Adipose tissue (tissue), 3 donors: ENCODE results near the gene ASB11. TPM values are rescaled to one million over a fixed set of nuclear protein-coding genes. Genes with fewer than 3 reads are reported as not detected.

Source experiments
- H3K27ac ChIP-seq: one replicate; pipeline ENCODE4 v1.5.1; 2013; ENCODE audit warnings: low read depth, low read length
- WGBS, 3 donors: extraction: QIAGEN DNeasy Blood & Tissue Kit; methylation state at CpG; one replicate each; pipeline ENCODE4 v1.1.7; 2013; 5-methylcytosine and 5-hydroxymethylcytosine counted together
- polyA plus RNA-seq, 3 donors: library from polyadenylated mRNA; stranded (reverse); fragments of 200-250 nt; gene quantifications; one replicate each; pipeline ENCODE4 v1.2.3, GENCODE V29; 2013
- donor health status: healthy with polysubstance abuse.
- donor health status: Bipolar disorder and iron deficiency.
- donor health status: healthy.

Gene ASB11
- polyA plus RNA-seq, 3 donors, result 0.05 to 0.28 TPM; not detected in 1

GRCh38 chrX:15244421-15244820 lies 71.0 kb downstream of the ASB11 start:
- H3K27ac ChIP-seq, result no peak overlapping the region
- WGBS, 3 donors, result 70 to 87% (median 83%) methylated on average over 5 of the region's 5 CpGs

- WGBS, 3 donors, result 14 to 25% (median 21%) methylated on average over 5 of the region's 5 CpGs
- no peak overlapping the region for H3K27ac ChIP-seq
Observed at GRCh38 chrX:15242899-15243555, 72.4 kb downstream of the ASB11 start.

GRCh38 chrX:15241301-15241700 lies 74.1 kb downstream of the ASB11 start:
- no peak overlapping the region for H3K27ac ChIP-seq
- WGBS, 3 donors, result 28 to 66% (median 48%) methylated on average over 3 of the region's 3 CpGs

GRCh38 chrX:15240414-15240813 lies 75.0 kb downstream of the ASB11 start:
- H3K27ac ChIP-seq, result no peak overlapping the region
- 85 to 95% (median 94%) methylated on average over 5 of the region's 5 CpGs for WGBS, 3 donors

GRCh38 chrX:15236146-15236545 lies 79.3 kb downstream of the ASB11 start:
- no peak overlapping the region for H3K27ac ChIP-seq
- WGBS, 3 donors, result 86 to 97% (median 97%) methylated on average over 3 of the region's 3 CpGs

- H3K27ac ChIP-seq, result no peak overlapping the region
- 56 to 69% (median 69%) methylated on average over 1 of the region's 1 CpG for WGBS, 3 donors
Observed at GRCh38 chrX:15235001-15235400, 80.4 kb downstream of the ASB11 start.

- 48 to 68% (median 63%) methylated on average over 3 of the region's 3 CpGs for WGBS, 3 donors
- no peak overlapping the region for H3K27ac ChIP-seq
Observed at GRCh38 chrX:15233416-15234015, 81.9 kb downstream of the ASB11 start.

Other genes starting within 250 kb of the ASB11 start
- 10 to 100 TPM in 1 of 3 donors, 1 to 10 TPM in 2; 2.3 to 13.2 (median 3.9) TPM for gene ASB9, start 45.6 kb downstream of the ASB11 start, polyA plus RNA-seq
- 10 to 100 TPM in 1 of 3 donors, 1 to 10 TPM in 2; 6.5 to 14.2 (median 6.9) TPM for gene PIGA, start 19.9 kb upstream of the ASB11 start, polyA plus RNA-seq
- 10 to 100 TPM in 1 of 3 donors, 1 to 10 TPM in 1, under 1 TPM in 1; 0.46 to 16.8 (median 7.6) TPM for gene VEGFD, start 68.8 kb upstream of the ASB11 start, polyA plus RNA-seq
- 10 to 100 TPM in 2 of 3 donors, 1 to 10 TPM in 1; 2.3 to 29.9 (median 18.9) TPM for gene PIR, start 177.7 kb upstream of the ASB11 start, polyA plus RNA-seq
- 1 to 10 TPM in 2 of 3 donors, under 1 TPM in 1; 0.49 to 3.3 (median 2.8) TPM for gene BMX, start 185.2 kb upstream of the ASB11 start, polyA plus RNA-seq